CD14-positive monocyte (primary cell): Measurements from ENCODE around the gene SPC24. TPM values are rescaled to one million over a fixed set of nuclear protein-coding genes. Genes with fewer than 3 reads are reported as not detected.
"Not testable (repeated sequence)": the region's sequence is repeated elsewhere in the genome, so short reads cannot be mapped to it uniquely, and the experiment has no call there.

Experiments used
- DNase-seq, 3 donors: peaks; one replicate each; pipeline ENCODE4 v3.0.0-alpha.2; 2011 to 2022
- H2AFZ ChIP-seq: 2 replicates; pipeline ENCODE4 v1.6.0; 2012; ENCODE audit warnings: mild to moderate bottlenecking, low read depth, low read length, inconsistent platforms; ENCODE audit not compliant: insufficient read depth, poor library complexity, severe bottlenecking
- H3K27ac ChIP-seq, 2 donors: 1 replicate in 1 of 2; 2 replicates in 1 of 2; pipeline ENCODE4 v1.5.1; 2012 to 2013; ENCODE audit warnings: low read length in 2 of 2, control low read depth in 1 of 2, inconsistent platforms in 1 of 2, low read depth in 1 of 2, mild to moderate bottlenecking in 1 of 2
- H3K27me3 ChIP-seq, 2 donors: one replicate each; pipeline versions ENCODE4 v1.6.0 to v1.6.1; 2011 to 2013; ENCODE audit warnings: low read length in 2 of 2; ENCODE audit not compliant: control insufficient read depth in 2 of 2, insufficient read depth in 2 of 2
- H3K36me3 ChIP-seq, 2 donors: replicated peaks in 1 of 2; 1 replicate in 1 of 2; 2 replicates in 1 of 2; pipeline versions ENCODE4 v1.5.1 to v1.6.1; 2012 to 2013; ENCODE audit warnings: low read length in 2 of 2, control low read depth in 1 of 2, inconsistent platforms in 1 of 2, mild to moderate bottlenecking in 1 of 2; ENCODE audit not compliant: insufficient read depth in 2 of 2, control insufficient read depth in 1 of 2
- H3K4me1 ChIP-seq, 2 donors: 1 replicate in 1 of 2; 2 replicates in 1 of 2; pipeline versions ENCODE4 v1.5.1 to v1.6.1; 2012 to 2013; ENCODE audit warnings: low read length in 2 of 2, control low read depth in 1 of 2, inconsistent platforms in 1 of 2, mild to moderate bottlenecking in 1 of 2, moderate library complexity in 1 of 2; ENCODE audit not compliant: insufficient read depth in 2 of 2, control insufficient read depth in 1 of 2
- H3K4me2 ChIP-seq: replicated peaks from 2 replicates; pipeline ENCODE3; 2012; ENCODE audit warnings: low read length, moderate library complexity, mild to moderate bottlenecking; ENCODE audit not compliant: poor library complexity, severe bottlenecking; ENCODE audit errors: extremely low read depth
- H3K4me3 ChIP-seq, 3 experiments: fragments of 200-600 bp in 1 of 3; sonication (generic) in 1 of 3; replicated peaks in 1 of 3; 1 replicate in 2 of 3; 2 replicates in 1 of 3; pipeline ENCODE4 v1.5.1; 2011 to 2013; ENCODE audit warnings: low read length in 3 of 3, mild to moderate bottlenecking in 3 of 3, control low read depth in 2 of 3, low read depth in 2 of 3, inconsistent platforms in 1 of 3, moderate library complexity in 1 of 3
- H3K79me2 ChIP-seq: 2 replicates; pipeline ENCODE4 v1.6.0; 2012; ENCODE audit warnings: mild to moderate bottlenecking, control low read depth, inconsistent platforms, low read length, moderate library complexity; ENCODE audit not compliant: insufficient read depth
- H3K9ac ChIP-seq: 2 replicates; pipeline ENCODE4 v1.6.0; 2017; ENCODE audit warnings: low read length, mild to moderate bottlenecking; ENCODE audit not compliant: insufficient read depth, poor library complexity, severe bottlenecking
- H3K9me3 ChIP-seq, 2 donors: replicated peaks in 1 of 2; 1 replicate in 1 of 2; 2 replicates in 1 of 2; pipeline versions ENCODE4 v1.5.1 to v1.6.1; 2012 to 2013; ENCODE audit warnings: low read length in 2 of 2, control low read depth in 1 of 2; ENCODE audit not compliant: control insufficient read depth in 1 of 2, insufficient read depth in 1 of 2
- H4K20me1 ChIP-seq: 2 replicates; pipeline ENCODE4 v1.6.0; 2012; ENCODE audit warnings: mild to moderate bottlenecking, low read length, control low read depth, moderate library complexity; ENCODE audit not compliant: insufficient read depth
- H3K27ac Mint-ChIP-seq, 7 donors: one replicate each; pipeline ENCODE4 v1.8.0; 2020; ENCODE audit warnings: mild to moderate bottlenecking in 7 of 7, mixed read lengths in 7 of 7, moderate library complexity in 6 of 7, inconsistent platforms in 2 of 7
- H3K27me3 Mint-ChIP-seq, 3 donors: one replicate each; pipeline ENCODE4 v1.8.0; 2021 to 2022; ENCODE audit warnings: low read depth in 3 of 3, mild to moderate bottlenecking in 3 of 3, mixed read lengths in 3 of 3, moderate library complexity in 3 of 3, inconsistent platforms in 1 of 3
- H3K36me3 Mint-ChIP-seq, 2 donors: one replicate each; pipeline ENCODE4 v1.8.0; 2020; ENCODE audit warnings: mixed read lengths in 2 of 2, inconsistent platforms in 1 of 2, mild to moderate bottlenecking in 1 of 2
- H3K4me1 Mint-ChIP-seq: one replicate; pipeline ENCODE4 v1.8.0; 2020; ENCODE audit warnings: mild to moderate bottlenecking, mixed read lengths
- H3K4me3 Mint-ChIP-seq, 2 donors: one replicate each; pipeline ENCODE4 v1.8.0; 2020; ENCODE audit warnings: mild to moderate bottlenecking in 2 of 2, mixed read lengths in 2 of 2, moderate library complexity in 1 of 2
- H3K9me3 Mint-ChIP-seq, 7 donors: one replicate each; pipeline ENCODE4 v1.8.0; 2020 to 2022; ENCODE audit warnings: mixed read lengths in 7 of 7, mild to moderate bottlenecking in 6 of 7, moderate library complexity in 6 of 7, inconsistent platforms in 2 of 7
- WGBS: methylation state at CpG from one replicate; pipeline ENCODE4 v1.1.5; 2013; ENCODE audit warnings: missing lambda C conversion rate; ENCODE audit not compliant: insufficient coverage; 5-methylcytosine and 5-hydroxymethylcytosine counted together
- intact Hi-C, 2 donors: fragments of 100-400 bp; cut with micrococcal nuclease; formaldehyde crosslinking; loops; one replicate each; pipeline versions ENCODE4 v1.15.0 to v1.15.1; 2023
- polyA plus RNA-seq, 3 donors: library from polyadenylated mRNA; depleted of rRNA in 1 of 3; unstranded in 2 of 3; stranded (reverse) in 1 of 3; fragments of 300-500 nt in 2 of 3; fragments of >200 nt in 1 of 3; fragmentation: Illumina TruSeq in 2 of 3; gene quantifications; 1 replicate in 2 of 3; 2 replicates in 1 of 3; pipeline ENCODE4 v1.2.3, GENCODE V29; 2012 to 2021
- TF ChIP-seq, protein P1 (sequence below): fragments of 200-600 bp; IDR thresholded peaks from one replicate; pipeline ENCODE4 v1.8.0; 2022; ENCODE audit warnings: antibody characterized with exemption, mild to moderate bottlenecking

The SPC24 gene
- polyA plus RNA-seq, 3 donors, result 0.27 TPM; not detected in 2

DNA sequence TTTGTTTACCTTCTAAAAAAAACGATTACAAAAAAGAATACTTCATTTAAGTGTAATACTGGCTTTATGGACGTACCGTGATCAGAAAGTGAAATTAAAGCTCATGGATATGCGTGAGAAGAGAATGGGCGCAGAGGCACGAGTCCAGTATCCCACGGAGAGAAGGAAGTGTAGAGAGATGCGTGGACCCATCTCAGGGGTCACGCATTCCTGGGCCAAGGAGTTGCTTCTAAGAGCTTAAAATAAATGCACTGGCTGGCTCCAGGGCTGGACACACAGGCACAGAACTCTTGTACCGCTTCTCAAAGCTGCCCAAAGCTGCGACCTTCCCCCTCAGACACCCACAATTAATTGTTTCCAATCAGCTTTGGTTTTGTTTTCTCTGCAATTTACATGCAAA is 8.7 kb upstream of the SPC24 start:
- H3K36me3 ChIP-seq, result no peaks in the 10 kb centered on the region
- no peaks in the 10 kb centered on the region for H3K79me2 ChIP-seq
- Mint-ChIP-seq H3K27me3 (peaks cover 3 to 6% (median 3%) of the 10 kb centered on the region in 3 donors), H3K4me1 (peaks cover 8% of the 10 kb centered on the region), H3K9me3 (peaks cover 0 to 15% (median 0%) of the 10 kb centered on the region in 7 donors), H3K27ac (no peak overlapping the region), H3K4me3 (no peak overlapping the region), H3K36me3 (no peaks in the 10 kb centered on the region)
- intact Hi-C loops, result no loop called here
- no peak overlapping the region for H2AFZ ChIP-seq
- H3K4me1 ChIP-seq, result peaks cover 5% of the 10 kb centered on the region in 2 donors
- DNase-seq, result no peak
- TF ChIP-seq, protein P1, sequence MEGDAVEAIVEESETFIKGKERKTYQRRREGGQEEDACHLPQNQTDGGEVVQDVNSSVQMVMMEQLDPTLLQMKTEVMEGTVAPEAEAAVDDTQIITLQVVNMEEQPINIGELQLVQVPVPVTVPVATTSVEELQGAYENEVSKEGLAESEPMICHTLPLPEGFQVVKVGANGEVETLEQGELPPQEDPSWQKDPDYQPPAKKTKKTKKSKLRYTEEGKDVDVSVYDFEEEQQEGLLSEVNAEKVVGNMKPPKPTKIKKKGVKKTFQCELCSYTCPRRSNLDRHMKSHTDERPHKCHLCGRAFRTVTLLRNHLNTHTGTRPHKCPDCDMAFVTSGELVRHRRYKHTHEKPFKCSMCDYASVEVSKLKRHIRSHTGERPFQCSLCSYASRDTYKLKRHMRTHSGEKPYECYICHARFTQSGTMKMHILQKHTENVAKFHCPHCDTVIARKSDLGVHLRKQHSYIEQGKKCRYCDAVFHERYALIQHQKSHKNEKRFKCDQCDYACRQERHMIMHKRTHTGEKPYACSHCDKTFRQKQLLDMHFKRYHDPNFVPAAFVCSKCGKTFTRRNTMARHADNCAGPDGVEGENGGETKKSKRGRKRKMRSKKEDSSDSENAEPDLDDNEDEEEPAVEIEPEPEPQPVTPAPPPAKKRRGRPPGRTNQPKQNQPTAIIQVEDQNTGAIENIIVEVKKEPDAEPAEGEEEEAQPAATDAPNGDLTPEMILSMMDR, result no peak
- H3K4me3 ChIP-seq, result no peak overlapping the region
- no peak overlapping the region for H3K27ac ChIP-seq
- no peaks in the 10 kb centered on the region for H3K27me3 ChIP-seq
- H4K20me1 ChIP-seq, result no peaks in the 10 kb centered on the region
- no peaks in the 10 kb centered on the region for H3K9me3 ChIP-seq
- no peak overlapping the region for H3K4me2 ChIP-seq
- 94% methylated on average over 10 of the region's 11 CpGs for WGBS
- H3K9ac ChIP-seq, result no peak overlapping the region

DNA sequence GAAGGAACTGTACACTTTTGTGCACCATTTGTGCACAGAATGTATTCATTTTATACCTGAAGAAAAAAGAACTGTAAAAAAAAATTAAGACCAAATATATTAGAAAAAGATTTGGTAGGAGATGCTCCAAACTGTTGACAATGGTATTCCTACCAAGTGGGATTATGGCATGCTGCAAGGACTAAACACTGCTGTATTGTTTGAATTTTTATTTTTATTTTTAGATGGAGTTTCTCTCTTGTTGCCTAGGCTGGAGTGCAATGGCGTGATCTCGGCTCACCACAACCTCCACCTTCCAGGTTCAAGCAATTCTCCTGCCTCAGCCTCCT is 4.8 kb upstream of the SPC24 start:
- H3K27me3 ChIP-seq, H3K4me3 ChIP-seq, H4K20me1 ChIP-seq, DNase-seq, H3K27ac Mint-ChIP-seq, H3K4me3 Mint-ChIP-seq, H3K9ac ChIP-seq, intact Hi-C loops, H2AFZ ChIP-seq, H3K27me3 Mint-ChIP-seq, H3K36me3 ChIP-seq, H3K4me2 ChIP-seq, H3K79me2 ChIP-seq, H3K9me3 ChIP-seq, H3K27ac ChIP-seq, H3K36me3 Mint-ChIP-seq: not testable (repeated sequence)
- no CpG with 5 or more reads among the region's 2 CpGs for WGBS
- H3K4me1 Mint-ChIP-seq, result peaks cover 16% of the 10 kb centered on the region
- H3K9me3 Mint-ChIP-seq, result peaks cover 0 to 14% (median 0%) of the 10 kb centered on the region in 7 donors
- peaks cover 11 to 16% of the 10 kb centered on the region in 2 donors for H3K4me1 ChIP-seq
